Posterior cingulate gyrus (tissue), 11 donors: ENCODE results near the gene TJAP1.
A peak's percentile ranks its signal among the peaks of the same experiment; 100 is the strongest.

Experiments
- DNase-seq, 10 donors: peaks; one replicate each; pipeline versions ENCODE4 v3.0.0 to v3.0.0-alpha.2; 2020 to 2021; ENCODE audit warnings: mixed read lengths in 3 of 10
- intact Hi-C: fragments of 100-400 bp; cut with DNase I; formaldehyde crosslinking; loops from one replicate; pipeline ENCODE4 v1.15.1; 2023

Gene TJAP1

DNA sequence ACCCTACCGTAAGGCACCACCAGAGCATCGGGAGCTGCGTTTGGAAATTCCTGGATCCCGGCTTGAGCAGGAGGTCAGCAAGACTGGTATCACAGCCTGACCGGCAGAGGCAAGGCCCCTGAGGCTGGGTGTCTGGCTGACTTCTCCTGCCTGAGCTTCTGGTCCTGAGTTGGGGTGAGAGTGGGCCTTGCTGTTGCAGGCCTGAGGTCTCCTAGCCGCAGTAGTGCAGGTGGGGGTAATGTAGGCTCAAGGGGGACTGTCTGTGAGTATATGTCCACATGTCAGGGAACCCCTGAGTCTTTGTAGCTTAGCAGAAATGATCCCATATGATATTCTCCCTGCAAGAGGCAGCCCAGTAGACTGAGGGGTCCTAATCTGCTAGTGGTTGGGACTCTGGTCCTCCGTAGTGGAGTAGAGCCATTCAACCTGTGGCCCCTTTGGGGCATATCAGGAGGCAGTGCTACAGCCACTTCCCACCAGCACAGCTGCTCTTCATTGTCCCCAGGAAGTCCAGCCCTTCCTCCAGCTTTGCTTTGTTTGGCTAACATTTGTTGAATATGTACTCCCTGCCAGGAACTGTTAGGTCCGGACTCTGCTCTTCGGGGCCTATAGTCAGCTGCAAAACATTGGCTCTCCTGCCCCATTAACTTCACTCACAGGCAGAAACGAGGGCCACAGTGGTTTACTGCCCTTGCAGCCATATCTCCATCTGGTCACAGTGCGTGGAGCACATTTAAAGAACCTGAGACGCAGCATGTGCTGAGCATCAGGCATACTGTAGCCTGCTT lies 21.9 kb downstream of the TJAP1 start:
- intact Hi-C loops: no loop called here
- peak in 2 of 10 donors; percentile 22 to 71 for DNase-seq

DNA sequence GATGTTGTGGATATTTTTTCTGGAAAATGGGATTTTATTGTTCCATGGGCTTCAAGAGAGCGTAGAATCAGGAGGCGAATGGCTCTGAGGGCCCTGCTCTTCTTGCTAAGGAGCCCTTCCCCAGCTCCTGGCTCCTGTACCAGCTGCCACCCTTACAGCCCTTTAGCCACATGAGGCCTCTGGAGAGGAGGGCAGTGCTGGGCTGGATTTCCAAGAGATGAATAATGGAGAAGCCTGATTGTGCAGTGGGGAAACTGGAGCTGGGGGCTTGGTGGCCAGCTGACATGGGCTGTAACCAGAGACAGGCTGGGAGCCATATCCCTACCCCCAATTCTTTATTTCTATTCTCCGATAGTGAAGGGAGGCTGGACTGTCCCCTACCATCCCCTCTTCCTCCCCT lies 23.6 kb downstream of the TJAP1 start:
- intact Hi-C loops: loop anchor here (10.0 kb wide), 1 partner anchor 236 kb away; no protein-coding TSS in a partner anchor
- no peak for DNase-seq

DNA sequence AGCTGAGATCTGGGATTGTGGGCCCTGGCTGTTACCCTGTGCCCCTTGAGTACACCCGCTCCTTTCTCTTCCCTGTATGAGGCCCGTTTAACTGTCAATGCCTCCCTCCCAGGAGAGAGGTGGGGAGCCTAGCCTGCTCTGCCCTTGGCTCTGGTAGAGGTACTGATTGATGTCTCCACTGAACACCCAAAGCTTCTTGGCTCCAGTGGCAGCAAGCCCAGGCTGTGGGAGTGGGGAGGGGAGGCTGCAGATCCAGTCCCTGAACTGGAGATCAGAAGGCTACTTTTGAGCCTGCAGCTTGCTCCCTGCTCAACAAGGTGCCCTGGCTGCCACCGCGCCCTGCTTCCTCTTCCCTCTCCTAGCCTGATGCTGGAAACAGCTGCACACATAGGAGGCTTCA lies 25.3 kb downstream of the TJAP1 start:
- intact Hi-C loops: loop anchor here (10.0 kb wide), 1 partner anchor 238 kb away; no protein-coding TSS in a partner anchor
- DNase-seq: peak in 1 of 10 donors; percentile 71

DNA sequence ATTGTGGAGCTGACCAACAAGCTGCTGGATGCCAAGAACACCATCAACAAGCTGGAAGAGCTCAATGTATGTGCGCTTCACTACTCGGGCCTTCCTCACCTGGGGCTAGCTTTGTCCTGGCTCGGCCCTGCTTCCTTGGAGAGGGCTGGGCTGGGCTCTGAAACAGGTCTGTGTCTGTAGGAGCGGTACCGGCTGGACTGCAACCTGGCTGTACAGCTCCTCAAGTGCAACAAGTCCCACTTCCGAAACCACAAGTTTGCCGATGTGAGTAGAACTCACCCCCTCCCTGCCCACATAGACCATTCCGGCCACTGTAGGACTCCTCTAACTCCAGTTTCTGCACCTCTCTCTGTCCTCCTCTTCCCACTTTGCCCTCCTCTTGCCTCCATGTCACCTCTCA lies 26.1 kb downstream of the TJAP1 start:
- intact Hi-C loops: loop anchor here (10.0 kb wide), 1 partner anchor 239 kb away; no protein-coding TSS in a partner anchor
- peak in 1 of 10 donors; percentile 54 for DNase-seq

DNA sequence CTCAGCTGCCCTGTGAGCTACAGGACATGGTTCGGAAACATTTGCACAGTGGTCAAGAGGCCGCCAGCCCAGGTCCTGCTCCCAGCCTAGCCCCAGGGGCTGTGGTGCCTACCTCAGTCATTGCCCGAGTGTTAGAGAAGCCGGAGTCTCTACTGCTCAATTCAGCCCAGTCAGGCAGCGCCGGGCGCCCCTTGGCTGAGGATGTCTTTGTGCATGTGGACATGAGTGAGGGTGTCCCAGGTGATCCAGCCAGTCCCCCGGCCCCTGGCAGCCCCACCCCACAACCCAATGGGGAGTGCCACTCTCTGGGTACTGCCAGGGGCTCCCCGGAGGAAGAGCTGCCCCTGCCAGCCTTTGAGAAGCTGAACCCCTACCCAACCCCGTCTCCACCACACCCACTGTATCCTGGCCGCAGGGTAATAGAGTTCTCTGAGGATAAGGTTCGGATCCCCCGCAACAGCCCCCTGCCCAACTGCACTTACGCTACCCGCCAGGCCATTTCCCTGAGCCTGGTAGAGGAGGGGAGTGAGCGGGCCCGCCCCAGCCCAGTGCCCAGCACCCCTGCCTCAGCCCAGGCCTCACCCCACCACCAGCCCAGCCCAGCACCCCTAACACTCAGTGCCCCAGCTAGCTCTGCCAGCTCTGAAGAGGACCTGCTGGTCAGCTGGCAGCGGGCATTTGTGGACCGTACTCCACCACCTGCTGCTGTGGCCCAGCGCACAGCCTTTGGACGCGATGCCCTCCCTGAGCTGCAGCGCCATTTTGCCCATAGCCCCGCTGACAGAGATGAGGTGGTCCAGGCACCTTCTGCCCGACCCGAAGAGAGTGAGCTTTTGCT lies 27.6 kb downstream of the TJAP1 start:
- intact Hi-C loops: loop anchor here (10.0 kb wide), 1 partner anchor 240 kb away; no protein-coding TSS in a partner anchor

DNA sequence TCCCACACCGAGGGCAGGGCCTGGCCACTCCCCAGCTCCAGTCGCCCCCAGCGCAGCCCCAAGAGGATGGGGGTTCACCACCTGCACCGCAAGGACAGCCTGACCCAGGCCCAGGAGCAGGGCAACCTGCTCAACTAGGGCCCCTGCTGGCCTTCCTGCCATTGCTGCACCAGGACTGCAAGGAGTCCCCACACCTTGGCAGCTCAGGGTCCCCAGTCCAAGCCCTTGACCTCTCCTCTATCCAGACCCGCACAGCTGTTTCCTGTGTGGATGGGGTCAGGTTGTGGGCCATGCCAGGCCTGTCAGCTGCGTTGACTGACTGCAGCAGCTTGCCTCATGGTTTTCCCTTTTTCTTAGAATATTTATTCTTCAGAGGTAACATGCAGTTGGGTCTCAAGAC lies 28.3 kb downstream of the TJAP1 start:
- intact Hi-C loops: loop anchor here (2.0 to 10.0 kb wide), 2 partner anchors 51 to 241 kb away; partner anchors contain the start of gene DLK2
- peak in 1 of 10 donors; percentile 83 for DNase-seq

More for the DNA sequence above, 27.6 kb downstream of the TJAP1 start:
- peak in 1 of 10 donors; percentile 71 for DNase-seq

DNA sequence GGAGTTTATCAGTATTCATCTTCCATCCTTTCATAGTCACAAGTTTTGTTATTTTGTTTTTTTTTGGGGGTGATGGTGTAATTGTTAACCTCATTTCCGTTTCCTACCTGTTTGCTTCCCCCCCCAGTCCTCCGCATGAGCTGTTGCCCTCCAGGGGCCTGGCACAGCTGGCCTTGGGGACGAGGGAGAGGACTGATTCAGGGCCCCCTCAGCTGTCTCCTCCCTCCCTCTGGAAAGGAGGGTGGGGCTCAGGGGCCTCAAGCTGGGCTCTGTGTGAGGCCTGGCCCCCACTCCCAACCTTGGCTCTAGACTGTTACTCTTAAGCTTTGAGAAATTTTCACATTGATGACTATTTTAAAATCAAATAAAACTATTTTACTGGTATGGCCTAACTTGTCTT lies 28.8 kb downstream of the TJAP1 start:
- intact Hi-C loops: loop anchor here (2.0 to 10.0 kb wide), 2 partner anchors 51 to 241 kb away; partner anchors contain the start of gene DLK2
- peak in 1 of 10 donors; percentile 34 for DNase-seq

DNA sequence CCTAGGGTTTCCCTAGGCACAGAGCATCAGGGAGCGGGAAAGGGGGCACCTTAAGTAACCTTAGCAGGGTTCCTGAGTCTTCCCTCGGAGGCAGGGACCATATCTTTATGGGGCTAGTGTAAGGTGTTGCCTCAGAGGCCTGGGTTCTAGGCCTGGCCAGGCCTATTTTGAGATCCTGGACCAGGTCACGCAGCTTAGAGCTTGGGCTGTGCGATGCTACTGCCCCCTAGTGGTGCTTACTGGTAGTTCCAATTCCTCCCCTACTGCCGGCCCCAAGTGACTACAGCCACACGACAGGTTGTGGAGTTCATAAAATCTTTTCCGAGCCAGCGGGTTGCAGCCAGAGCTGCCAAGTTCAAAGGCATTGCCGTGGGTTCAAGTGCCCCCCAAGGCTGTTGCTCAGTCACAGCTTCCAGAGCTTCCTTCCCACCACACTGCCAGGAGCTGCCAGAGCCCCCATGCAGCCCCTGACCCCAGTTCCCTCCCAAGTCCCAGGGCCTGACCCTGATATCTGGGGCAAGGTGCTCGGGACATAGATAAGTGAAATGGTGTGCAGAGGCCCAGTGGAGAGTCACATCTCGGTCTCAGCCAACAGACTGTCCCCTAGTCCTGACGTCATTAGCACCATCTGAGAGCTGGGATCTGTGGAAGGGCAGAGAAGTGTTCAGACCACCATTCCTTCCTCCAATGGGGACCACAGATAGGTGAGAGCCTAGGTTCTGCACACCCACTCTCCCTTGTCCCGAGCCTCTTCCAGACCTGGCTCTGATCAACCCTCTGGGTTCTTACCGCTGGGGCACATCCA lies 29.5 kb downstream of the TJAP1 start:
- DNase-seq: peak; percentile 57 to 96 (median 85)
- intact Hi-C loops: loop anchor here (2.0 to 10.0 kb wide), 2 partner anchors 52 to 242 kb away; partner anchors contain the start of gene DLK2

DNA sequence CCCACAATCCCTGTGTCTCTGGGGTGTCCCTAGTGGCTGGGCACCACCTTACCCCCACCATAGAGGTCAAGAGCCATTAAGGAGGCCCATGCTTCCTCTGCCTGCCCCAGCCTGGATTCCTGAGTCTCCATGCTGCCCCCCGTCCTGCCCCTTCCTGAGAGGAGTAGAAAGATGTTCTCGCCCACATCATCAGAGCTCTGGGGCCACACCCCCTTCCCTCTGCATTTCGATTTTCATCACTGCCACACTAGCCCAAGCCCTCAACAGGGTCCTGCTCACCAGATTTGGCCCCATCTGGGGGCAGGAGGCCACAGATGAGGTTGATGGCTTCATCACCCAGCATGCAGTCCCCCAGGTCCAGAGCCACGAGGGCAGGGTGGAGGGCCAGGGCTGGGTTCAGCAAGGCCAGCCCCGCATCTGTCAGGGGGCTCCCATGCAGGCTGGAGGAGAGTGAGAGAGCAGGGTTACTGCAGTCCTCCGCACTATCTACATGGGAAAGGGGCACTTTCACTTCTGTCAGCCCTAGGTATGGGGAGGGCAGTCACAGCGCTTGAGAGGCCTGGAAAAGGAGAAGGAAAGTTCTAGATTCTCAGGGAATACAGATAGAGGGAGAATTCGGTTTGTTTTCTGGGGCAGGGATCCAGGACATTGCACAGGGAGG lies 31.2 kb downstream of the TJAP1 start:
- DNase-seq: peak in 1 of 10 donors; percentile 72
- intact Hi-C loops: loop anchor here (10.0 kb wide), 1 partner anchor 244 kb away; no protein-coding TSS in a partner anchor

DNA sequence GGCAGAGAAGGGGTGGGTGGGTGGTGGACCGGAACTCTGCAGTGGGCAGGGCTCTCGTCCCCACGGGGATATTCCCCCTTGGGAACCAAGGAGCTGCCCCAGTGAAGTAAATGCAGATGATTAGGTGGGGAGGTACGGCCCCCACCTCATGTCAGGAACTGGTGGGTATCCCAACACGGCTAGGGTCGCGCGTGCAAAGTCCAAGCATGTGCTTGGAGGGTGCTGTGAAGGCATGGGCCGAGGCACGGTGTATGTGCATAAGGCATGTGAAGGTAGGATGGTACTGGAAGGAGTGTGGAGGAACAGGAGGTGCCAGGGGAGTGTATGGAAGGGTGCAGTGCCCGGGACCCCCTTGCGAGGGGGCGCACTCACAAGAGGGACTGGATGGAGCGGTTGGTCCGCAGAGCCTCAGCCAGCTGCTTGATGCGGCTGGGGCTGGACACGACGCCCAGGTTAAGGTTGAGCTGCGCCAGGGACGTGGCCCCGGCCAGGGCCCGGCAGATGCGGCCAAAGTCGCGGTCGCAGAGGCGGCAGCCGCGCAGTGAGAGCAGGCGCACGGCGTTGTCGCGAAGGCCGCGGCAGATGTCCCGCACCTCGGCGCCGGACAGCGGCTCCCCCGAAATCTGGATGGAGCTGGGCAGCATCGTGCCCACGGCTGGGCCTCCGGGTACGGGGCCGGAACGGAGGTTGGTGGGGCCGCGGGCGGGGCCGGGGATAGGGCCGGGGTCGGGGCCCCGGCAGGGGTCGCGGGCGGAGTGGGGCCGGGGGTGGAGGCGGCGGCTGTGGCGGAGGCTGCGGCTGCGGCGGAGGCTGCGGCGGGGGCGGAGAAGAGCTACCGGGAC lies 32.0 kb downstream of the TJAP1 start:
- intact Hi-C loops: loop anchor here (10.0 kb wide), 1 partner anchor 245 kb away; no protein-coding TSS in a partner anchor
- DNase-seq: peak in 2 of 10 donors; percentile 82 to 89

DNA sequence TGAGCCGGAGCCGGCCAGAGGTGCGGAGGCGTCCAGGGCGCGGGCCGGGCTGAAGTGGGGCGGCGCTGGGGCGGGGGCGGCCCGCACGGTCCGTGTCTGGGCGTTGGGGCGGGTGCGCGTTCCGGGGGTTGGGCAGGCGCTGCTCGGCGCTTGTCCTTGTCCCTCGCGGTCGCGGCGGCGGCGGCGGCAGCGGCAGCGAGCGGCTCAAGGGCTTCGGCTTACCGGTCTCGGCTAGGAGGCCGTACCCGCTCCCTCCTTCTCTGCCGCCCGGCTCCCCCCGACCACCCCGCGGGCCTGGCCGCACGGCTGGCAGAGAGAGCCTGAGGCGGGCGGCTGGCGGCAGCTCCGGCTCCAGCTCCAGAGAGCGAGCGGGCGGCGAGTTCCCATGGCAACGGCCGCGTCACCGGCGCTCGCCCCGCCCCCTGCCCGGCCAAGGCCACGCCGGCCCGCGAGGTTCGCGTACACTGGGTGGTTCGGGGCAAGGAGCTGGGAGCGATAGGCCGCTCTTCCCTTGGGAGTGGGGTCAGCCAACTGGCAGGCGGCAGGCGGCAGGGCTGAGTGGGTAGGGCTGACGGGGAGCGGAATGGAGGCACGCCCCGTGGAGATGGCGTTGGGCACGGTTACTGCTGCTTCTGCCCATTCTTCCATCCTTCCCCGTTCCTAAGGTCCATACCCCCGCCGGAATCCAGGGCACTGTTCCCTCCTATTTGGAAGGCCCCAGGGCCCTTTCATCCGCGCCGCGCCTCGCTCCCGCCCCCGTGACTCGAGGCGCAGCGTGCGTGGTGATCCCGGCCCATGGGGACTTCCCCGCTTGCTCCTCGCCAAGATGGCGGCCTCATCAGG lies 32.8 kb downstream of the TJAP1 start, which contains the start of gene LRRC73:
TSS of gene LRRC73 (minus strand) at position 363 of the 843 bp plus-strand sequence. CDS start 561 bp downstream, outside the sequence.
- intact Hi-C loops: loop anchor here (10.0 kb wide), 1 partner anchor 245 kb away; no protein-coding TSS in a partner anchor
- DNase-seq: peak; percentile 79 to 98 (median 88)

DNA sequence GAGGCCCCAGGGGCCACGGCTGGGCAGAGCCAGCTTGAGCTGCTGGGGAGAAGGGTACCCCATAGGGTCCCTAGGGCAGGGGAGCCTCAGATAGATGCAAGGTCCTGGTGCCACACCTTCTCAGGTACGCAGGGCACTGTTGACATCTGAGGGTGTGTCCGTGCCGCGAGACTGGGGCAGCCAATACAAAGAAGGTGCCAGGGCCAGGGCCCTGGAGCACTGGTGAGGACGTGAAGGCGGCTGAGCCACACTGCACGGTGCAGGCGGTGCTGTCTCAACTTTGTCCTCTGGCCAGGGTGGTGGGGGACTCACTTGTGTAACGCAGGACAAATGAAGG lies 33.4 kb downstream of the TJAP1 start:
- intact Hi-C loops: no loop called here
- DNase-seq: peak in 1 of 10 donors; percentile 78

DNA sequence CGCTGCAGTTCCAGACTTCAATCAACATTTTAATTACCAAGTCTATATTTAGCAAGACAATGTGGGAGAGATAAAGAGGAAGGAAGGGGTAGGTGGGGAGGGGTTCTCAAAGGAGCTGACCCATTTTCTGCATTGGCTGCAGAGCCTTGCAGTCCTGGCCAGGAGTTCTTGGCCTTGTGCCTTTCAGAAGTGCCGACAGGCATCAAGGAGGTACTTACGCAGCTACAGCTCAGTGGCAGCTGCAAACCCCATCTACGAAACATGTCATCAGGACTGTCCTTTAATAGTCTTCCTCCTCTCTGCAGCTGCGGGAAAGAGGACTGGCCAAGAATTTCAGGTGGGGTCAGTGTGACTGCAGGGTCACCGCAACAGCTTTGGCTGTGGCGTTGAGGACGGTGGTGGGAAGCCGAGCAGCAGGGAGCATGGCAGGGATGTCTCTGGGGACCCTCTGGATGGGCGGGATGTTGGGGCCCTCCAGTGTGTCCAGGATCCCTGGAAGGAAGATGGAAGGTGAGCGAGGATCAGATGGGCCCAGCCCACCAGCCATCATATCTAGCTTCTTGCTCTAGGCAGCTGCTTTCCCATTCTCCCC lies 34.5 kb downstream of the TJAP1 start:
- peak in 1 of 10 donors; percentile 41 for DNase-seq
- intact Hi-C loops: loop anchor here (1.0 kb wide), 1 partner anchor 35 kb away; the partner anchor contains the start of gene TJAP1

DNA sequence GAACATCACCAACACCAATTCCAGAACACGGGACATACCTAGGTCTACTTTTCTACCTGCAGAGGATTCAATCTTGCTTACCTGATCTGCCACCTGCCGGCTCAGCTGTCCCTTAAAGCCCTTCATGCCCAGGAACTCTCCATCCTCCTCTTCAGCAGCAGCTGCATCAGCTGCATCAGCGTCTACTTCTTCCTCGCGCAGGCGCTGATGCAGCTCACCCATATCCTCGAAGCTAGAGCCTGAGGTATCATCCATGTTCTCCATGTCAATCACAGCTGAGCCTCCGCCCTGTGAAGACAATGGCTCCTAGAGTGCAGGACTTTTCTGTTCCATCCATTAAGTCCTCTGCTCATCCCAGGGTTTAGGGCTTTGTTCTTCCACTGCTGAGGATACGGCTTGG lies 38.4 kb downstream of the TJAP1 start:
- DNase-seq: peak in 1 of 10 donors; percentile 29
- intact Hi-C loops: loop anchor here (5.0 kb wide), 2 partner anchors 61 to 149 kb away; partner anchors contain the start of genes POLH, XPO5 and ZNF318

DNA sequence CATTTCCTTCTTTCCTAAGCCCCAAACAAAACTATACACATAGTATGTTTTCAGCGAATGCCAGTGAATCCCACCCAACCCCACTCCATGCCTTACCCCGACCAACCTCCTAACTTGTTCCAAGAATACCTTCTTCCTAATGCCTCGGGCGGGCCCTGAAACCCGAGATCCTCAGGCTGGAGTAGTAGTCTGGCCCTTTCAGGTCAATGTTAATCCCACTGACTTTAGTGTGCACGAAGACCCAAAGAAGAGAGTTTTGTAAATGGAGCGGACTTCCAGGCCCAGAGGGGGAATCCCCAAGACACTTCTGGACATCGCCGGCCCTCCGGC lies 39.0 kb downstream of the TJAP1 start:
- intact Hi-C loops: loop anchor here (5.0 kb wide), 2 partner anchors 61 to 149 kb away; partner anchors contain the start of genes POLH, XPO5 and ZNF318
- no peak for DNase-seq

DNA sequence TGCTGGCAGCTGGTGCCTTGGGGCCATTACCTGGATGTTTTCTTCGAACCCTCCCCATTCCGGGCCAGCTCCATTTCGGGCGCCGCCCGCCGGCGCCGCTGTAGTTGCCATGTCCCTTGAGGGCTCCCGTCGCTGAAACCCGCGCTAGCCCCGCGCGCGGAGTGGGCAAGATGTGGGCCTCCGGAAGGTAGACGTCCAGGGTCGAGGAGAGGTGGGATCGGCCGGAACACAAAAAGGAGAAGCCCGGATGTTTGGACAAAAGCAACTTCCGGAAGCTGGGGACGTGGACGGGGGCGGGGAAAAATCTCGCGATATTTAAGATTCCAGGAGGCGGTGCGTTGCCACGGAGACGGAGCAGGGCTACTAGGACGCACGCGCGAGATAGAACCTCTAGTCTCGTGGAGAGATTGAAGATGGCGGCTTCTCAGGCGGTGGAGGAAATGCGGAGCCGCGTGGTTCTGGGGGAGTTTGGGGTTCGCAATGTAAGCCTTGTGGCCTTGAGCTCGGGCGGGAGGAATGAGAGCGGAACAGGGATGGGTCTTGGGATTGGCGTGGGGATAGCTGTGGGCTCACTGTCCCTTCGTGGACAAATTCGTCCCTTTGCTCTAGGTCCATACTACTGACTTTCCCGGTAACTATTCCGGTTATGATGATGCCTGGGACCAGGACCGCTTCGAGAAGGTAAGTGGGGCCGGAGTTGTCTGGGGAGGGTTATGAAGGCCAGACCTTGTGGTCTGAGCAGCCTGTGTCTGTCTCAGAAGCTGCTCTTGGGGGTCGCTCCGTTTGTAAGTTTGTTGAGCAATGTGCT lies 39.5 kb downstream of the TJAP1 start, which contains the start of the genes POLR1C and YIPF3:
TSS of gene POLR1C (plus strand) at position 393 of the 808 bp plus-strand sequence. CDS start at position 414, 21 bp downstream.
TSS of gene YIPF3 (minus strand) at position 230 of the 808 bp plus-strand sequence. CDS start at position 111, 119 bp downstream.
- DNase-seq: peak; percentile 92 to 99 (median 98)
- intact Hi-C loops: loop anchor here (5.0 kb wide), 2 partner anchors 60 to 150 kb away; partner anchors contain the start of genes POLH, XPO5 and ZNF318
